Right lobe of liver (tissue), 4 donors: ENCODE measurements around the gene RGMB.

Experiments used
- CTCF ChIP-seq, 4 donors: fragments of 200-600 bp in 3 of 4; fragments of 450-650 bp in 1 of 4; IDR thresholded peaks; one replicate each; pipeline versions ENCODE4 v1.5.1 to v1.8.0; 2016 to 2022; ENCODE audit warnings: antibody characterized with exemption in 4 of 4, mild to moderate bottlenecking in 2 of 4
- POLR2A ChIP-seq: fragments of 450-650 bp; IDR thresholded peaks from one replicate; pipeline ENCODE4 v1.6.1; 2017; ENCODE audit warnings: antibody characterized with exemption, mild to moderate bottlenecking
- donor health status: DM: no; HTN: no; CAD: no.
- donor health status: DM: no; HTN: no; CAD: no.
- donor health status: DM: no; HTN: yes; CAD: no.

GRCh38 chr5:98794001-98794400 is 20.5 kb downstream of the RGMB start:
- TF ChIP-seq CTCF (IDR thresholded peaks at IDR 0.05) (peak in 1 of 4 donors; percentile 14), POLR2A (no peak)
